HepG2 (cell line): ENCODE measurements around the gene MISP3. TPM values are rescaled to one million over a fixed set of nuclear protein-coding genes. Genes with fewer than 3 reads are reported as not detected.

Source experiments
- ATAC-seq: fragments of 200-7000 bp; cut with Tn5 transposase; 3 replicates; pipeline ENCODE4 v1.9.1; 2020; ENCODE audit warnings: mild to moderate bottlenecking, moderate library complexity
- BruUV-seq: library from RNA; stranded (reverse); fragments of 400-500 nt; replicated peaks from 2 replicates; lab custom pipeline; 2021; lab: Mats Ljungman, UMichigan
- CTCF ChIA-PET: fragments of 300-600 bp; formaldehyde crosslinking; extraction: SDS; loops from one replicate; lab custom pipeline; 2021; ENCODE audit warnings: low total read pairs, inconsistent platforms, low intra/inter-chr PET ratio; lab: Yijun Ruan, JAX
- POLR2A ChIA-PET: fragments of 350-600 bp; sonication (Branson Sonifier 250); formaldehyde crosslinking; loops from one replicate; lab custom pipeline; 2020; ENCODE audit warnings: antibody characterized with exemption, inconsistent platforms; lab: Yijun Ruan, JAX
- DNase-seq: peaks from one replicate; pipeline ENCODE4 v3.0.0-alpha.2; 2015; ENCODE audit warnings: low spot score
- FAIRE-seq: peaks from 3 replicates; lab custom pipeline; 2011; peaks lifted over from hg19 to GRCh38; lab: Jason Lieb, UNC
- H2AFZ ChIP-seq: one replicate; pipeline ENCODE4 v1.6.1; 2011; ENCODE audit warnings: low read length, inconsistent platforms
- H3K27ac ChIP-seq: fragments of 300-600 bp; 3 replicates; pipeline ENCODE4 v1.8.0; 2011; ENCODE audit warnings: mixed run types, mild to moderate bottlenecking, mixed read lengths, low read length, inconsistent platforms; ENCODE audit not compliant: insufficient read depth; ENCODE audit errors: extremely low read length
- H3K27me3 ChIP-seq, 2 experiments: fragments of 200-600 bp in 1 of 2; 2 replicates in 1 of 2; 3 replicates in 1 of 2; pipeline versions ENCODE4 v1.6.0 to v1.8.0; 2011; ENCODE audit warnings: low read length in 2 of 2, mild to moderate bottlenecking in 2 of 2, moderate library complexity in 2 of 2, inconsistent platforms in 1 of 2; ENCODE audit not compliant: insufficient read depth in 2 of 2, control insufficient read depth in 1 of 2
- H3K36me3 ChIP-seq, 2 experiments: fragments of 200-600 bp in 1 of 2; replicated peaks in 1 of 2; 2 replicates in 1 of 2; 3 replicates in 1 of 2; pipeline versions ENCODE4 v1.5.1 to v1.8.0; 2011; ENCODE audit warnings: low read length in 2 of 2, inconsistent platforms in 1 of 2; ENCODE audit not compliant: insufficient read depth in 2 of 2, control insufficient read depth in 1 of 2
- H3K4me1 ChIP-seq: 2 replicates; pipeline ENCODE4 v1.5.1; 2012; ENCODE audit warnings: low read length, inconsistent platforms; ENCODE audit not compliant: insufficient read depth
- H3K4me2 ChIP-seq: 2 replicates; pipeline ENCODE4 v1.6.0; 2011; ENCODE audit warnings: low read depth, low read length, inconsistent platforms
- H3K4me3 ChIP-seq, 3 experiments: fragments of 200-600 bp in 1 of 3; sonication (generic), shearing (Covaris generic) in 1 of 3; replicated peaks in 1 of 3; 2 replicates each; pipeline ENCODE4 v1.5.1; 2011 to 2016; ENCODE audit warnings: low read length in 3 of 3, inconsistent platforms in 2 of 3, low read depth in 2 of 3, mild to moderate bottlenecking in 2 of 3, control low read depth in 1 of 3, mixed read lengths in 1 of 3; ENCODE audit not compliant: insufficient read depth in 1 of 3
- H3K79me2 ChIP-seq: one replicate; pipeline ENCODE4 v1.6.1; 2011; ENCODE audit warnings: low read length, inconsistent platforms; ENCODE audit not compliant: insufficient read depth
- H3K9ac ChIP-seq: 2 replicates; pipeline ENCODE4 v1.6.0; 2011; ENCODE audit warnings: mild to moderate bottlenecking, low read depth, low read length, inconsistent platforms; ENCODE audit not compliant: insufficient read depth
- H3K9me3 ChIP-seq: 2 replicates; pipeline ENCODE4 v1.5.1; 2012; ENCODE audit warnings: mild to moderate bottlenecking, low read length
- H4K20me1 ChIP-seq: 2 replicates; pipeline ENCODE4 v1.6.0; 2011; ENCODE audit warnings: inconsistent platforms, mild to moderate bottlenecking, low read length, moderate library complexity; ENCODE audit not compliant: insufficient read depth
- BCLAF1 ChIP-seq: fragments of 450-650 bp; IDR thresholded peaks from 2 replicates; pipeline ENCODE4 v1.6.1; 2017; ENCODE audit warnings: mild to moderate bottlenecking
- EP300 ChIP-seq, 3 experiments: sonication (generic) in 1 of 3; formaldehyde crosslinking in 1 of 3; IDR thresholded peaks; 2 replicates each; pipeline versions ENCODE4 v1.5.1 to v1.6.1; 2011 to 2020; ENCODE audit warnings: low read depth in 2 of 3, low read length in 2 of 3, borderline replicate concordance in 1 of 3, improper control_type of control experiment in 1 of 3, mild to moderate bottlenecking in 1 of 3, missing genetic modification reagents in 1 of 3, moderate library complexity in 1 of 3
- ETV5 ChIP-seq: IDR thresholded peaks from 2 replicates; pipeline ENCODE4 v1.6.1; 2018; ENCODE audit warnings: missing biosample characterization, missing genetic modification reagents, inconsistent platforms, borderline replicate concordance
- FOXA1 ChIP-seq, 2 experiments: fragments of 450-650 bp in 1 of 2; sonication (generic) in 1 of 2; formaldehyde crosslinking in 1 of 2; IDR thresholded peaks; 2 replicates each; pipeline versions ENCODE4 v1.4.0 to v1.6.1; 2016 to 2020; ENCODE audit warnings: missing genetic modification reagents in 1 of 2
- HDAC6 ChIP-seq: fragments of 200-600 bp; sonication (generic); IDR thresholded peaks from 2 replicates; pipeline ENCODE4 v1.7.0; 2017; ENCODE audit warnings: mild to moderate bottlenecking, antibody characterized with exemption, low read length, low read depth
- HNF4G ChIP-seq, 2 experiments: sonication (generic) in 1 of 2; formaldehyde crosslinking in 1 of 2; IDR thresholded peaks; 2 replicates each; pipeline versions ENCODE4 v1.4.0 to v1.6.1; 2011 to 2020; ENCODE audit warnings: borderline replicate concordance in 2 of 2, low read depth in 2 of 2, mild to moderate bottlenecking in 2 of 2, low read length in 1 of 2, missing genetic modification reagents in 1 of 2, moderate library complexity in 1 of 2
- RFXAP ChIP-seq: sonication (generic); formaldehyde crosslinking; IDR thresholded peaks from 2 replicates; pipeline ENCODE4 v1.4.0; 2020; ENCODE audit warnings: missing genetic modification reagents, borderline replicate concordance
- SRSF9 ChIP-seq: fragments of 200-400 bp; formaldehyde crosslinking; IDR thresholded peaks from 2 replicates; pipeline ENCODE4 v1.6.1; 2018; ENCODE audit warnings: borderline replicate concordance, mild to moderate bottlenecking, low read depth, low read length; ENCODE audit not compliant: insufficient read depth, poor library complexity, severe bottlenecking
- TCF7 ChIP-seq: sonication (generic); IDR thresholded peaks from 2 replicates; pipeline ENCODE4 v1.6.1; 2016; ENCODE audit warnings: antibody characterized with exemption, low read depth
- ZBTB20 ChIP-seq: sonication (generic); formaldehyde crosslinking; IDR thresholded peaks from 2 replicates; pipeline ENCODE4 v1.8.1; 2023; ENCODE audit warnings: missing genetic modification reagents, low read depth, mild to moderate bottlenecking, borderline replicate concordance
- ZFAT ChIP-seq: sonication (generic); formaldehyde crosslinking; conservative IDR thresholded peaks from 2 replicates; pipeline ENCODE4 v1.8.1; 2023; ENCODE audit warnings: missing genetic modification reagents, inconsistent platforms
- ZNF20 ChIP-seq: sonication (generic); formaldehyde crosslinking; IDR thresholded peaks from 2 replicates; pipeline ENCODE4 v1.4.0; 2020; ENCODE audit warnings: mild to moderate bottlenecking, moderate library complexity, missing genetic modification reagents
- ZNF317 ChIP-seq: sonication (generic); formaldehyde crosslinking; IDR thresholded peaks from 2 replicates; pipeline ENCODE4 v1.5.0; 2020; ENCODE audit warnings: mild to moderate bottlenecking, missing genetic modification reagents
- ZNF326 ChIP-seq: sonication (generic); formaldehyde crosslinking; IDR thresholded peaks from 2 replicates; pipeline ENCODE4 v1.4.0; 2020; ENCODE audit warnings: missing genetic modification reagents, borderline replicate concordance
- ZNF558 ChIP-seq: sonication (generic); formaldehyde crosslinking; IDR thresholded peaks from 2 replicates; pipeline ENCODE4 v1.9.0; 2022; ENCODE audit warnings: mild to moderate bottlenecking, missing genetic modification reagents, borderline replicate concordance
- ZNF724P ChIP-seq: sonication (generic); formaldehyde crosslinking; IDR thresholded peaks from 2 replicates; pipeline ENCODE4 v1.8.0; 2022; ENCODE audit warnings: missing genetic modification reagents, borderline replicate concordance
- WGBS: methylation state at CpG from one replicate; pipeline ENCODE4 v1.1.6; 2017; ENCODE audit warnings: low lambda C conversion rate; 5-methylcytosine and 5-hydroxymethylcytosine counted together
- in situ Hi-C: cut with HindIII; loops from 2 replicates; pipeline ENCODE4 v1.10.0; 2017; ENCODE audit warnings: low pct_unique_long_range_greater_than_20kb; ENCODE audit not compliant: extremely low pct_ligation_motif_present
- intact Hi-C: fragments of 100-400 bp; cut with micrococcal nuclease; formaldehyde crosslinking; loops from one replicate; pipeline ENCODE4 v1.10.0; 2022; ENCODE audit not compliant: unreplicated experiment
- polyA plus RNA-seq, 8 experiments: library from polyadenylated mRNA; depleted of rRNA in 3 of 8; stranded (reverse) in 7 of 8; unstranded in 1 of 8; fragments of >200 nt; fragmentation: Illumina TruSeq in 4 of 8; extraction: Trizol in 4 of 8; gene quantifications; 2 replicates each; pipeline versions ENCODE4 v1.2.1 to v1.2.3, GENCODE V29; 2011 to 2016; ENCODE audit warnings: low read depth in 4 of 8, missing spikeins in 1 of 8, mixed read lengths in 1 of 8; ENCODE audit not compliant: insufficient read depth in 1 of 8
- total RNA-seq, 5 experiments: library from RNA; depleted of rRNA; stranded (reverse); fragments of >200 nt; fragmentation: Illumina TruSeq; extraction: Trizol; gene quantifications; 2 replicates each; pipeline ENCODE4 v1.2.3, GENCODE V29; 2016; ENCODE audit warnings: low read depth in 1 of 5
- TF ChIP-seq, protein P1 (sequence below): IDR thresholded peaks from 2 replicates; pipeline ENCODE4 v1.6.1; 2012; ENCODE audit warnings: low read depth, low read length, improper control_type of control experiment
- TF ChIP-seq, protein P2 (sequence below): sonication (generic); formaldehyde crosslinking; IDR thresholded peaks from 2 replicates; pipeline ENCODE4 v1.4.0; 2020; ENCODE audit warnings: mild to moderate bottlenecking, missing genetic modification reagents

Gene MISP3
- total and polyA plus RNA-seq, 2 of the 13 experiments (the other 11 are each of a cell fraction or from before 2014, with no cell fraction given) = 2.5 to 5.4 TPM

DNA sequence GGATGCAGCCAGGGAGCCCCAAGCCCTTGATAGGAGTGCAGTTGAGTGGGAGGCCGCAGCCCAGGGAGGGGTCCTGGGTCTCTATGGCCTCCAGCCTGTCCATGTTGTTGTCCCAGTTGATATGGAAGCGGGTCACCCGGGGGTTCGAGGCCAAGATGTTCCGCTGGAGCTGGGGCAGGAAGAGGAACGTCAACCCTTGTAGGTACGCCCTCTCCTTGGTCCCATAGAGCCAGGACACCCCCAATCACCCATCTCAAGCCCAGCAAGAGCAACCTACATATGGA lies 47.9 kb downstream of the MISP3 start:
- Histone ChIP-seq H3K9ac (no peak overlapping the region), H3K4me2 (no peak overlapping the region), H3K27me3 (no peaks in the 10 kb centered on the region; a peak in 1 of 5 replicates), H3K27ac (no peak overlapping the region), H2AFZ (no peak overlapping the region), H3K9me3 (no peaks in the 10 kb centered on the region), H4K20me1 (no peaks in the 10 kb centered on the region), H3K4me3 (no peak overlapping the region), H3K79me2 (peaks cover 12% of the 10 kb centered on the region), H3K4me1 (peaks cover 32% of the 10 kb centered on the region), H3K36me3 (peaks cover 0 to 4% of the 10 kb centered on the region in 2 experiments; a peak in 2 of 5 replicates)
- ATAC-seq = no peak
- no TSS peak for BruUV-seq
- FAIRE-seq = no peak
- ChIA-PET CTCF (no interaction called here), POLR2A (no interaction called here)
- in situ Hi-C loops = no loop called here
- TF ChIP-seq ZBTB20 (CRISPR knock-in tag) (no peak), ZNF724P (CRISPR knock-in tag) (no peak), ZNF317 (CRISPR knock-in tag) (no peak), EP300 (IDR thresholded peaks at IDR 0.05; ENCODE audit: low read depth in 2 of 2, low read length in 2 of 2) (no peak), EP300 (CRISPR knock-in tag; IDR thresholded peaks at IDR 0.05; ENCODE audit: borderline replicate concordance) (no peak), ETV5 (no peak), BCLAF1 (no peak), ZNF20 (CRISPR knock-in tag) (no peak), SRSF9 (no peak), ZFAT (CRISPR knock-in tag) (no peak), ZNF326 (CRISPR knock-in tag) (no peak), RFXAP (CRISPR knock-in tag) (no peak), ZNF558 (CRISPR knock-in tag) (no peak), HNF4G (IDR thresholded peaks at IDR 0.05; ENCODE audit: borderline replicate concordance, low read depth, low read length) (no peak), HNF4G (CRISPR knock-in tag; IDR thresholded peaks at IDR 0.05; ENCODE audit: borderline replicate concordance, low read depth) (no peak), TCF7 (no peak), FOXA1 (IDR thresholded peaks at IDR 0.05) (no peak), FOXA1 (CRISPR knock-in tag; IDR thresholded peaks at IDR 0.05) (no peak), HDAC6 (no peak)
- TF ChIP-seq, protein P1, sequence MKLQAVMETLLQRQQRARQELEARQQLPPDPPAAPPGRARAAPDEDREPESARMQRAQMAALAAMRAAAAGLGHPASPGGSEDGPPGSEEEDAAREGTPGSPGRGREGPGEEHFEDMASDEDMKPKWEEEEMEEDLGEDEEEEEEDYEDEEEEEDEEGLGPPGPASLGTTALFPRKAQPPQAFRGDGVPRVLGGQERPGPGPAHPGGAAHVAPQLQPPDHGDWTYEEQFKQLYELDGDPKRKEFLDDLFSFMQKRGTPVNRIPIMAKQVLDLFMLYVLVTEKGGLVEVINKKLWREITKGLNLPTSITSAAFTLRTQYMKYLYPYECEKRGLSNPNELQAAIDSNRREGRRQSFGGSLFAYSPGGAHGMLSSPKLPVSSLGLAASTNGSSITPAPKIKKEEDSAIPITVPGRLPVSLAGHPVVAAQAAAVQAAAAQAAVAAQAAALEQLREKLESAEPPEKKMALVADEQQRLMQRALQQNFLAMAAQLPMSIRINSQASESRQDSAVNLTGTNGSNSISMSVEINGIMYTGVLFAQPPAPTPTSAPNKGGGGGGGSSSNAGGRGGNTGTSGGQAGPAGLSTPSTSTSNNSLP = no peak
- TF ChIP-seq, protein P2, sequence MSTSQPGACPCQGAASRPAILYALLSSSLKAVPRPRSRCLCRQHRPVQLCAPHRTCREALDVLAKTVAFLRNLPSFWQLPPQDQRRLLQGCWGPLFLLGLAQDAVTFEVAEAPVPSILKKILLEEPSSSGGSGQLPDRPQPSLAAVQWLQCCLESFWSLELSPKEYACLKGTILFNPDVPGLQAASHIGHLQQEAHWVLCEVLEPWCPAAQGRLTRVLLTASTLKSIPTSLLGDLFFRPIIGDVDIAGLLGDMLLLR (CRISPR knock-in tag) = no peak
- DNase-seq = no peak
- 100% methylated on average over 7 of the region's 7 CpGs for whole genome bisulfite sequencing
- intact Hi-C loops = no loop called here
